Skin epidermis (tissue), 12 donors: ENCODE results near the gene MRPL3.
"Not testable (repeated sequence)": the region's sequence is repeated elsewhere in the genome, so short reads cannot be mapped to it uniquely, and the experiment has no call there.

Source experiments
- H3K27ac ChIP-seq, 21 experiments: fragments of 200-600 bp; sonication (generic) in 11 of 21; one replicate each; pipeline ENCODE4 v1.5.0; 2020; ENCODE audit warnings: mild to moderate bottlenecking in 3 of 21, inconsistent platforms in 2 of 21, moderate library complexity in 2 of 21
- H3K4me3 ChIP-seq, 7 experiments: fragments of 200-600 bp; sonication (generic) in 2 of 7; one replicate each; pipeline ENCODE4 v1.5.0; 2020; ENCODE audit warnings: inconsistent platforms in 2 of 7, mild to moderate bottlenecking in 2 of 7, moderate library complexity in 1 of 7

The MRPL3 gene

GRCh38 chr3:131505421-131505820, 2.6 kb upstream of the MRPL3 start:
- H3K4me3 ChIP-seq, result no peak overlapping the region
- H3K27ac ChIP-seq, result no peak overlapping the region

GRCh38 chr3:131503320-131503635, 507 bp upstream of the MRPL3 start:
- H3K4me3 ChIP-seq, result peak overlapping the region; percentile 71 to 97 (median 87)
- peak overlapping the region in 18 of 21 experiments; percentile 71 to 94 (median 89) for H3K27ac ChIP-seq

GRCh38 chr3:131501949-131502348, 822 bp downstream of the MRPL3 start:
- Histone ChIP-seq H3K27ac (peak overlapping the region in 20 of 21 experiments; percentile 25 to 94 (median 88)), H3K4me3 (peak overlapping the region; percentile 71 to 97 (median 87))

GRCh38 chr3:131494706-131495105, 8.1 kb downstream of the MRPL3 start:
- Histone ChIP-seq H3K27ac (no peak overlapping the region), H3K4me3 (no peak overlapping the region)

GRCh38 chr3:131491775-131492174, 11.0 kb downstream of the MRPL3 start:
- Histone ChIP-seq H3K4me3 (no peak overlapping the region), H3K27ac (no peak overlapping the region)

- H3K27ac ChIP-seq, result peak overlapping the region in 1 of 21 experiments; percentile 23
- H3K4me3 ChIP-seq, result no peak overlapping the region
Measured at GRCh38 chr3:131491084-131491483, 11.7 kb downstream of the MRPL3 start.

- H3K27ac ChIP-seq, H3K4me3 ChIP-seq: not testable (repeated sequence)
Measured at GRCh38 chr3:131486545-131486944, 16.2 kb downstream of the MRPL3 start.

GRCh38 chr3:131485119-131485518, 17.7 kb downstream of the MRPL3 start:
- Histone ChIP-seq H3K27ac (peak overlapping the region in 1 of 21 experiments; percentile 34), H3K4me3 (no peak overlapping the region)

- H3K27ac ChIP-seq, result peak overlapping the region in 2 of 21 experiments; percentile 7 to 44
- H3K4me3 ChIP-seq, result no peak overlapping the region
Measured at GRCh38 chr3:131484496-131485111, 18.2 kb downstream of the MRPL3 start.

- Histone ChIP-seq H3K4me3 (no peak overlapping the region), H3K27ac (no peak overlapping the region)
Measured at GRCh38 chr3:131480116-131480515, 22.7 kb downstream of the MRPL3 start.

- H3K4me3 ChIP-seq, result no peak overlapping the region
- no peak overlapping the region for H3K27ac ChIP-seq
Measured at GRCh38 chr3:131477813-131478212, 25.0 kb downstream of the MRPL3 start.

- H3K27ac ChIP-seq, result no peak overlapping the region
- no peak overlapping the region for H3K4me3 ChIP-seq
Measured at GRCh38 chr3:131474115-131474514, 28.7 kb downstream of the MRPL3 start.

- no peak overlapping the region for H3K27ac ChIP-seq
- H3K4me3 ChIP-seq, result no peak overlapping the region
Measured at GRCh38 chr3:131470377-131470776, 32.4 kb downstream of the MRPL3 start.

- no peak overlapping the region for H3K4me3 ChIP-seq
- no peak overlapping the region for H3K27ac ChIP-seq
Measured at GRCh38 chr3:131458653-131459052, 44.1 kb downstream of the MRPL3 start.

- no peak overlapping the region for H3K27ac ChIP-seq
- H3K4me3 ChIP-seq, result no peak overlapping the region
Measured at GRCh38 chr3:131457220-131457619, 45.6 kb downstream of the MRPL3 start.

- no peak overlapping the region for H3K27ac ChIP-seq
- H3K4me3 ChIP-seq, result no peak overlapping the region
Measured at GRCh38 chr3:131454501-131454900, 48.3 kb downstream of the MRPL3 start.

GRCh38 chr3:131453533-131453932, 49.2 kb downstream of the MRPL3 start:
- Histone ChIP-seq H3K27ac (no peak overlapping the region), H3K4me3 (no peak overlapping the region)

- no peak overlapping the region for H3K27ac ChIP-seq
- H3K4me3 ChIP-seq, result no peak overlapping the region
Measured at GRCh38 chr3:131447349-131447748, 55.4 kb downstream of the MRPL3 start.

GRCh38 chr3:131444180-131444579, 58.6 kb downstream of the MRPL3 start:
- Histone ChIP-seq H3K4me3 (no peak overlapping the region), H3K27ac (no peak overlapping the region)

GRCh38 chr3:131439084-131439483, 63.7 kb downstream of the MRPL3 start:
- Histone ChIP-seq H3K27ac (no peak overlapping the region), H3K4me3 (no peak overlapping the region)

GRCh38 chr3:131435000-131435399, 67.8 kb downstream of the MRPL3 start:
- Histone ChIP-seq H3K27ac (no peak overlapping the region), H3K4me3 (no peak overlapping the region)

GRCh38 chr3:131432441-131432840, 70.3 kb downstream of the MRPL3 start:
- H3K27ac ChIP-seq, result no peak overlapping the region
- no peak overlapping the region for H3K4me3 ChIP-seq
